NCI-H510A treated with DMSO at 0.1 percent for 48 hours (cell line): Measurements from ENCODE around the gene ADD1.

Experiments
- DNase-seq: peaks from one replicate; lab custom pipeline; 2025; lab: John Stamatoyannopoulos, UW

Gene ADD1

DNA sequence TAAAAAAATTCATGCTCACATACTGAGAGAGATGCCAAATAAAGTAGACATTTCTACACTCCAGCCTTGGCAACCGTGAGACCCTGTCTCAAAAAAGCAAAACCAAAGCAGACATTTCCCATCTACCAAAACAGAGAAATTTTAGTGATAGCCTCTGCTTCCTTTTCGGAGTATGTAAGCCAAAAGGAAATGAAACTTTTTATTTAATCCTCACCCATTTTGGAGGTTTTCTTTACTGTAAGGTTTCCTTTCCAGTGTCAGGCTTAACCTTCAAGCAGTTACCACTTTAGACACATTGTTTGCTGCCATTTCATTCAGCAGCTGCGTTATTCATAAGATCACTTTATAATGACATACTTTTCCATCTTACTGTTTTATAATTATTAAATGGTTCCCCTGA, 15.9 kb downstream of the ADD1 start:
- DNase-seq, result no peak

DNA sequence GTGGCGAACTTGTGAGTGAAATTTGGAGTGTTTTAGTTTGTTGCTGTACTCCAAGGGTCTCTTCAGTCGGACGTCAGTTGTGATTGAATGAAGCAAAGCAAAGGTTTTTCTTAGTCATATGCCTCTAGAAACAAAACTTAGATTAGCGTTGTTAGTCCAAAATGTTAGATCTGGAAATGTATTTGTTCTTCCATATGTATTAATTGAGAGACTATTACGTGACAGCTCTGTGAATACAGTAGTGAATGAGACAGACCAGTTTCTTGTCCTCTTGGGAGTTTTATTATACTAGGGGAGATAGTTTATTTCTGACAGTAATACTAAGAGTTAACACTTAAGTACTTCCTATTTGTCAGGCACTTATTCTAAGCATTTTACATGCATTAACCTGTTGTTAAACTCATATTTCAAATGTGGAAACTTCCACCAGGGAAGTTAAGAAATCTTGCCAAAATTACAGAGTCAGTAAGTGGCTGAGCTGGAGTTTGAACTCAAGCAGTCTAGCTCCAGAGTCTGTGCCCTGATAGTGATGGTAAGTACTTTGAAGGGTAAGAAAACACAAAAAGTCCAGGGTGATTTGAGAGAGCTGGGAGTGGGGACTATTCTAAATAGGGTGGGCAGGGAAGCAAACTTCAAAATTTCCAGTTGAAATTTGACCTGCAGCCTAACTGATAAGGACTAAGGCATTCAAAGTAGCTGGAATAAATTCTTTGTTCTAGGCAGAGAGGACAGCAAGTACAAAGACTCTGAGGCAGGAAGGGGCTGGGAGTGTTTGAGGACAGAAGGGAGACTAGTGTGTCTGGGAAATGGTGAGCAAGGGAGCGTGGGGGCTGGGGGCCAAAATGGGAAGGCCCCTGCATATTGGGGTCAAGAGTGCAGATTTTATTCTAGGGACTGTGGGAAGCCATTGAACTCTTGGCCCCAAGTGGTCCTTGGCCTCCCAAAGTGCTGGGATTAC, 17.0 kb downstream of the ADD1 start:
- no peak for DNase-seq

GRCh38 chr4:2861631-2862436, 18.2 kb downstream of the ADD1 start:
- no peak for DNase-seq

DNA sequence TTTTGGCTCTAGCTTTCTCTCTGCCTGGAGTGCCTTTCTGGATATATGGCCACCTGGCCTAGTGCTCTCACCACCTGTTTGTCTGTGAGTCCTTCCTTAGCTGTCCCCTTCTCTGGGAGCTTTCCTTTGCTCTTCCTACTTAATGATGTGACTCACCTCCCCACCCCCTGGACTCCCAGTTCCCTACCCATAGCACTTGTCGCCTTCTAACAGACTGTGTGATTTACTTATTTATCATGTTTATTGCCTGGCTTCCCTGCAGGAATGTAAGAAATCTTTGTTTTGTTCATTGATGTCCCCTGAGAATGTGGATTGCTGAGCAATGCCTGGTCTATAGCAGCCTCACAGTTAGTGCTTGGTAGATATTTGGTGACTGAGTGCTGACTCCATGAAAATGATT, 18.9 kb downstream of the ADD1 start:
- no peak for DNase-seq

DNA sequence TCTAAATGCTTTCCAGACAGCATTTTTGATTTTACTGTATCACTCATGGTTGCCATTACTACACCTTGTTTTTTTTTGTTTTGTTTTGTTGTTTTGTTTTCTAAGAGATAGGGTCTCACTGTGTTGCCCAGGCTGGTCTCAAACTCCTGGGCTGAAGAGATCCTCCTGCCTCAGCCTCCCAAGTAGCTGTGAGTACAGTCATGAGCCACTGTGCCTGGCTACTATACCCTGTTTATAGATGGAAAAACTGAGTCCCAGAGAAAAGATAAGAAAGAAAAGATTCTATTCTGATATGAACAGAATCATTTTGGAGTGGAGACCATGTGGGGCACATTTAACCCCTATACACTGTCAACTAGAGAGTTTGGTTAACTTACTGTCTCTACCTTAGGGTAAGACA, 20.0 kb downstream of the ADD1 start:
- DNase-seq, result no peak

DNA sequence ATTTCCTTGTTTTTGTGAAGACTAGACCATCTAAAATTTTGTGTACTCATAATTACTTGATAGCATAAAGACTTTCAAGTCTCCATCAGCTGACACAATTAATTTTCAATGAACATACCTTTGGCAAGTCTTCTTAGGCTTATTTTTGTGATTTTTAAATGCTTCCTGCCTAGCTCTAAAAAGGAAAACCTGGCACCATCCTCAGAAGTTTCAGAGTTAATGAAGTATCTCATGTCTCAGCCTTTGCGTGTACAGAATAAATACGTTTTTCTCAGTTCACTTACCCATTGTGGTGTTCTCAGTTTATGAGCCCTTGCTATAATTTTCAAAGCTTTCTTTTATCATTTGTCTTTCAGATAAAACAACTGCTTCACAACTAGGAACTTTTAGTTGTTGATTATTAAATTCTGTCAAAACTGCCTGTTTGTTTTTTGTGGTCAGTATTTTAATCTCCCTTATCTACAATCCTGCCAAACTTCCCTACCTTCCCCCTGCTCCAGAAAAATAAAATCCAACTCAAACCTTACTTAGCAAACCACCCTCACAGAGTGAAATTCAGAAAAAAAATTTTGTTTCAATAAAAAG, 21.6 kb downstream of the ADD1 start:
- DNase-seq, result no peak

- DNase-seq, result no peak
These were observed 22.7 kb downstream of the ADD1 start for GRCh38 chr4:2866160-2866861.

GRCh38 chr4:2866891-2867290, 23.2 kb downstream of the ADD1 start:
- no peak for DNase-seq

DNA sequence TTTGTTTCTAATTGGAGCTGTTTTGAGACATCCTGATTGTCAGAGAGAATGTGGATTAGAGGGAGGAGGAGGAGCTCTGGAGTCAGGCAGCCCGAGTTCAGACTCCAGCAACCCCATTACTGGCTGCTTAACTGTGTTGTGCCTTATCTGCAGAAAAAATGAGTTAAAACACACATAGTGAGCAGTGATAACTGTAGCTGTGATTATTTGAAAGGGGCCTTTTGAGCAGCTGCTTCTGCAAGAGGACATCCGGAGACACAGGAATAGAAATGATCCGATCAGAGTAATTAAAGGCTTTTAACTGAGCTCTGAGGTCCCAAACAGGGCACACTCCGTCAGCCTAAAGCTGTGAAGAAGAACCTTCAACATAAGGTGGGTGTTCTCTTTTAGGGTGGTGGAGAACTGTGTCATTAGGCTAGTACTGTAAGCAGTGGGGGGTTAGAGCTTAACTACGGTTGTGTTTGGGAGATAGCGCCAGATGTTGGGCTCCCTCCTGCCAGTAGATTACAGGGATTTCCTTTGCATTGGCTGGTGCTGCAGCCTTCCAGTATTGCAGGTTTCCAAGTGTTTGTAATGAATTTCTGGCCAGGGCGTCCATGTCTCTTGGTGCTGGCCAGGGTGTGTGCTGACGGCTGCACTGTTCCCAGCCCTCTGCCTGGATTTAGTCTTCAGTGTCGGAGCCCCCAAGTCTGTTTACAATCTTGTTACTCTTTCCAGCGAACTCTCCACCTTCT, 24.3 kb downstream of the ADD1 start:
- DNase-seq, result no peak

- peak; percentile 19 for DNase-seq
These were observed 25.3 kb downstream of the ADD1 start for GRCh38 chr4:2868877-2869487.

- DNase-seq, result no peak
These were observed 26.0 kb downstream of the ADD1 start for GRCh38 chr4:2869659-2870058.

DNA sequence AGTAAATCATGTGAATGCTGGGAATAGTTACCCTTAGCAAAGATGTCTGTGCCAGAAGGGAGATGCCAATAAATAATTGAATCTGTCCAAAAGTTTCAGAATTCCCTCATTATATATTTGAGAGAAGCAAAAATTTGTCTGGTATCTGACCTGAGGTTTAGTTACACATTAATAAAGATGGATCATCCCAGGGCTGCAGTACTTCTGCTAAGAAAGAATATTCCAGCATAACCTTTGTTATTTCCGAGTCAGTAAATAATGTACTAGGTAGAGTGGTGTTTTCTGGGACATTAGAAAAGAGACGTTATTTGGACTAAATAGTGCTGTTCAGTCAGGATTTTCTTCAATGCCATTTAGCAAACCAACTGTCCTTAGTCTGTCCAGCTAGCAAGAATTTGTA, 26.4 kb downstream of the ADD1 start:
- DNase-seq, result no peak

DNA sequence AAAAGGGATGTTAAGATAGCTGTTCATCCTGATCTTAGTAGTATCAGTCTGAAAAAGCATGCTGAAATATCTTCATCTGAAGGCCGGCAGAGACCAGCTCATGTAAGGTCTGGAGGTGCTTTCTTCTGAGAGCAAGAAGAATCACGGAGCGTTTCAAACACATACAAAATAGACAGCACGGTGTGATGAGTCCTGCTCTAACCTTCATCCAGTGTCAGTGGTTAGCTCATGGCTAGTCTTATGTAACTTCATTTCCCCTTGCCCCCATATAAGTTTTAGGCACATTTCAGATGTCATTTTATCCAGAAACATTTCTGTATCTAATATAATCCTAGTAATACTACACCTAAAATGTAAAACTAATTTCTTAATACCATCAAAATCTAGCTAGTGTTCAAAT, 27.8 kb downstream of the ADD1 start:
- no peak for DNase-seq

GRCh38 chr4:2871911-2872310, 28.3 kb downstream of the ADD1 start:
- peak; percentile 9 for DNase-seq

GRCh38 chr4:2873329-2873728, 29.7 kb downstream of the ADD1 start:
- DNase-seq, result no peak

DNA sequence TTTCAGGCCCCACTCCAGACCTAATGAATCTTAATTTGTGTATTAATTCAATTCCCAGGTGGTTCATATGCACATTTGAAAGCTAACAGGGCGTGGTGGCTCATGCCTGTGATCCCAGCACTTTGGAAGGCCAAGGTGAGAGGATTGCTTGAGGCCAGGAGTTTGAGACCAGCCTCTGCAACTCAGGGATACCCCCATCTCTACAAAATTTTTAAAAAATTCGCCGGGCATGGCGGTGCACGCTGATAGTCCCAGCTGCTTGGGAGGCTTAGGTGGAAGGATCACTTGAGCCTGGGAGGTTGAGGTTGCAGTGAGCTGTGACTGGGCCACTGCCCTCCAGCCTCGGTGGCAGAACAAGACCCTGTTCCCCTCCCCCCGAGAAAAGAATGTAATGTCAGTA, 31.2 kb downstream of the ADD1 start:
- no peak for DNase-seq

DNA sequence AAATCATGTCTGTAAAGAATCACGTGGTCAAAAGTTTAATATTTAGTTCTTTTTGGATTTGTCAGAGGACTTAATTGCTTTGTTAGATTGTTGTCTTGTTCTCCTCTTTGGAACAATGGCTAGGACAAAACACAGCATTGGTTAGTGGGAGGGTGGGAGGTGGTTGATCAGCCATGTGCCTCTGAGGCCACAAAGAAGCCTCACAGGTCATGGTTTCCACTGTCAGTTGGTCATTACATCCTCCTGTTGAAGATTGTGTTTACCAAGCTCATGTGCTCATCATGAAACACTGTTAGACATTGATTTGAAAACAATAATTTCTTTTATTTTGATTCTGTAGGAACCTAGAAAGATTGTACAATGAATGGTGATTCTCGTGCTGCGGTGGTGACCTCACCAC, 31.9 kb downstream of the ADD1 start:
- DNase-seq, result no peak

- DNase-seq, result no peak
These were observed 34.7 kb downstream of the ADD1 start for GRCh38 chr4:2878346-2878745.

GRCh38 chr4:2879026-2879425, 35.4 kb downstream of the ADD1 start:
- no peak for DNase-seq

- DNase-seq, result no peak
These were observed 37.8 kb downstream of the ADD1 start for GRCh38 chr4:2881431-2881830.

DNA sequence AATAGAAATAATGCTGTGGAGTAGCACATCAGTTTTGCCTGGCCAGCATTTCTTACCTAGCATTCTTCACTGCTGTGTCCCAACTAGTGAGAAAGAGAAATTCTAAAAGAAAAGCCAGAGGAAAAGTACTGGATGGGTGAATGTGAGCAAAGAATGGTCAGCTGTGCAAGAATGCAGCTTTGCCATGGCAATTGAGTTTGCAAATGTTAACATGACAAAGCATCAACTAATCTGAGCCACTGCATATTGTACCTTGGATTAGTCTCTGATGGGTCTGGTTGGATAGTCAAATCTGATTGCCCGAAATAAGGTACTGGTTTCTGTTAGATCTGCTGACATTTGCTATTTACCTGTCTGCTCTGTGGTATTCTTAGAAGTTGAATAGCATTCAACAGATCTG, 38.7 kb downstream of the ADD1 start:
- no peak for DNase-seq
